ENCODE data around the gene TAS2R19.
"Not testable (repeated sequence)": the region's sequence is repeated elsewhere in the genome, so short reads cannot be mapped to it uniquely, and the experiment has no call there.

The TAS2R19 gene

GRCh38 chr12:11022520-11022919, at the start of gene TAS2R19:
Gene TAS2R19 (minus strand): TSS chr12:11022620. CDS start chr12:11022571, 49 bp downstream.
- no peaks in the 10 kb centered on the region for H3K36me3 ChIP-seq (ENCODE audit: control insufficient read depth, insufficient read depth, low read length)
- no peak within 1 kb of the TSS for H3K4me3 ChIP-seq (replicated peaks; ENCODE audit: low read depth, low read length)
- no peak for DNase-seq (ENCODE audit: extremely low read depth, insufficient read length)
- H3K27me3 ChIP-seq (replicated peaks; ENCODE audit: control insufficient read depth, insufficient read depth, low read length) = no peaks in the 10 kb centered on the region
- TF ChIP-seq CTCF (IDR thresholded peaks at IDR 0.05; ENCODE audit: insufficient read depth, low read length, poor library complexity, severe bottlenecking) = no peak

- DNase-seq (ENCODE audit: extremely low read depth, insufficient read length) = no peak
- TF ChIP-seq CTCF (IDR thresholded peaks at IDR 0.05; ENCODE audit: insufficient read depth, low read length, poor library complexity, severe bottlenecking) = no peak
- no peak overlapping the region for H3K4me3 ChIP-seq (replicated peaks; ENCODE audit: low read depth, low read length)
- no peaks in the 10 kb centered on the region for H3K36me3 ChIP-seq (ENCODE audit: control insufficient read depth, insufficient read depth, low read length)
- no peaks in the 10 kb centered on the region for H3K27me3 ChIP-seq (replicated peaks; ENCODE audit: control insufficient read depth, insufficient read depth, low read length)
Observed at GRCh38 chr12:11071414-11071813, 49.0 kb upstream of the TAS2R19 start.

GRCh38 chr12:11070999-11071398, 48.6 kb upstream of the TAS2R19 start:
- no peak for DNase-seq (ENCODE audit: extremely low read depth, insufficient read length)
- no peak overlapping the region for H3K4me3 ChIP-seq (replicated peaks; ENCODE audit: low read depth, low read length)
- H3K36me3 ChIP-seq (ENCODE audit: control insufficient read depth, insufficient read depth, low read length) = no peaks in the 10 kb centered on the region
- no peaks in the 10 kb centered on the region for H3K27me3 ChIP-seq (replicated peaks; ENCODE audit: control insufficient read depth, insufficient read depth, low read length)
- TF ChIP-seq CTCF (IDR thresholded peaks at IDR 0.05; ENCODE audit: insufficient read depth, low read length, poor library complexity, severe bottlenecking) = no peak

- no peak for TF ChIP-seq CTCF (IDR thresholded peaks at IDR 0.05; ENCODE audit: insufficient read depth, low read length, poor library complexity, severe bottlenecking)
- DNase-seq (ENCODE audit: extremely low read depth, insufficient read length) = no peak
- Histone ChIP-seq H3K36me3 (ENCODE audit: control insufficient read depth, insufficient read depth, low read length) (no peaks in the 10 kb centered on the region), H3K4me3 (replicated peaks; ENCODE audit: low read depth, low read length) (no peak overlapping the region), H3K27me3 (replicated peaks; ENCODE audit: control insufficient read depth, insufficient read depth, low read length) (no peaks in the 10 kb centered on the region)
Observed at GRCh38 chr12:11069854-11070365, 47.5 kb upstream of the TAS2R19 start.

GRCh38 chr12:11067514-11067913, 45.1 kb upstream of the TAS2R19 start:
- TF ChIP-seq CTCF (IDR thresholded peaks at IDR 0.05; ENCODE audit: insufficient read depth, low read length, poor library complexity, severe bottlenecking) = no peak
- no peak for DNase-seq (ENCODE audit: extremely low read depth, insufficient read length)
- no peaks in the 10 kb centered on the region for H3K27me3 ChIP-seq (replicated peaks; ENCODE audit: control insufficient read depth, insufficient read depth, low read length)
- H3K36me3 ChIP-seq (ENCODE audit: control insufficient read depth, insufficient read depth, low read length) = no peaks in the 10 kb centered on the region
- H3K4me3 ChIP-seq (replicated peaks; ENCODE audit: low read depth, low read length) = no peak overlapping the region

GRCh38 chr12:11062194-11062593, 39.8 kb upstream of the TAS2R19 start, which contains the start of gene TAS2R46:
Gene TAS2R46 (minus strand): TSS chr12:11062294. CDS start chr12:11062294, 0 bp downstream.
- not testable (repeated sequence) for H3K27me3 ChIP-seq (replicated peaks; ENCODE audit: control insufficient read depth, insufficient read depth, low read length); DNase-seq (ENCODE audit: extremely low read depth, insufficient read length)

More at GRCh38 chr12:11062194-11062593, 39.8 kb upstream of the TAS2R19 start, which contains the start of gene TAS2R46:
- not testable (repeated sequence) for H3K36me3 ChIP-seq (ENCODE audit: control insufficient read depth, insufficient read depth, low read length); H3K4me3 ChIP-seq (replicated peaks; ENCODE audit: low read depth, low read length)
